GM10248 (cell line): Measurements from ENCODE around the gene TAP2.

ENCODE experiments used
- CTCF ChIA-PET: fragments of 300-600 bp; sonication (Branson Sonifier 250); formaldehyde crosslinking; extraction: SDS; loops from one replicate; lab custom pipeline; 2021; ENCODE audit warnings: antibody characterized with exemption; lab: Yijun Ruan, JAX
- POLR2A ChIA-PET: fragments of 350-650 bp; sonication (Branson Sonifier 250); formaldehyde crosslinking; extraction: SDS; loops from one replicate; lab custom pipeline; 2020; ENCODE audit warnings: antibody characterized with exemption; lab: Yijun Ruan, JAX
- DNase-seq: peaks from one replicate; pipeline ENCODE4 v3.0.0; 2012; ENCODE audit errors: extremely low spot score
- CTCF ChIP-seq: IDR thresholded peaks from 2 replicates; pipeline ENCODE4 v1.5.1; 2012; ENCODE audit warnings: mild to moderate bottlenecking, low read depth; ENCODE audit errors: extremely low read depth, missing control alignments, control extremely low read depth

The TAP2 gene

DNA sequence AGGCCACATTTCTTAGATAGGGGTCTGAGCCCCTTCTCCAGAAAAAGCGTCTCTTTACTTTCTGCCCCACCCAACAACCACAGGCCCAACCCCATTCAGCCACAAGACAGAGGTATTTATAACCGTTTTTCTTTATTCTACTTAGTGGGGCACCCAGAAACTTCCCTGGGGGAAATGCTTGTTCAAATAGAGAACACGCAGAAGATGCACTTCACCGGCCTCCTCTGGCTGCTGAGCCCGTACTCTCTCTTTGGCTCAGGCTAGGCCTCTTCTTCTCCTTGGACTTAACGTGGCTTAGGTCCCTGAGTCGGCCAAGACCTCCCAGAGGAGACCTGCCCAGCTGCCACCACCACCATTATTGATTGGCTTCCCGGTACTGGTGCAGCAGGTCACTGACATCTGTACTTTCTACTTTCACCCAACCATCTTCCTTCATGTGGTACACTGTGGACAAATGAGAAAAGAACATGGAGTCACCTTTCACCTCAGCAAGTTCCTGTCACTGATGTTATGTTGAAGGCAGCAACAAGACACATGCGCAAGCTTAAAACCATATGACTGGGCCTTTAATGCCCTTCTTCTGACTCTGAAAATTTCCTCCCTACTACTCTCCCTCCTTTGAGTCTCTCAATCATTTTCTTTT, 2.2 kb upstream of the TAP2 start:
- ChIA-PET POLR2A (interaction anchor here (1.2 to 3.5 kb wide), 3 partner anchors 11 to 131 kb away, joined by 3 to 32 read pairs (median 6); no protein-coding TSS in a partner anchor), CTCF (interaction anchor here (1.0 to 11.2 kb wide), 6 partner anchors 19 to 144 kb away, joined by 3 to 339 read pairs (median 28); partner anchors contain the start of genes HLA-DMA, PSMB9 and TAP1)
- DNase-seq, result peak; percentile 35
- no peak for TF ChIP-seq CTCF

- TF ChIP-seq CTCF, result no peak
- ChIA-PET POLR2A (interaction anchor here (0.6 to 3.5 kb wide), 9 partner anchors 14 to 133 kb away, joined by 3 to 37 read pairs (median 5); partner anchors contain the start of genes HLA-DMB, PSMB9 and TAP1), CTCF (interaction anchor here (0.7 to 11.2 kb wide), 29 partner anchors 8 to 440 kb away, joined by 3 to 339 read pairs (median 9); partner anchors contain the start of genes HLA-DMA, HLA-DMB, PSMB9 and TAP1)
- DNase-seq, result no peak
Measured at GRCh38 chr6:32839356-32839755, 817 bp upstream of the TAP2 start.

DNA sequence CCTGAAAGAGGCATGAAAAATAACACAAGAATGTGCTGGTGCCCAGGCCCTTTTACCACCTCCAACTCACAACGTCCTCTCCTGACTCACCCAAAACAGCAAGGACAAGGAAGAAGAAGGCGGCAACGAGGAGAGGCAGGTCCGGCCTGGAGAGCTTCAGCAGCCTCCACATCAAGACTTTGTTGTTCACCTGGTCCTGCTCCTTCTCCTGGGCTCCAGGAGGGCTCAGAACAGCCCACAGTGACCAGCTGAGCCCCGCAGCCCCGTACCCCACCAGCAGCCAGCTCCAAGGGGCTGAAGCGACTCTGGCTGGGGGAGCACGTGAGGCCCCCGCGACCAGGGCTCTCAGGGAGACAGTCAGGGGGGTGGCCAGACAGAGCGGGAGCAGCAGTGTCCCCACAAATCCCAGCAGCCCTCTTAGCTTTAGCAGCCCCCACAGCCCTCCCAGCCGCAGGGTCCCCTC, 857 bp downstream of the TAP2 start:
- TF ChIP-seq CTCF, result no peak
- ChIA-PET POLR2A (interaction anchor here (0.6 to 3.5 kb wide), 10 partner anchors 9 to 139 kb away, joined by 3 to 37 read pairs (median 4); partner anchors contain the start of genes HLA-DMA, PSMB9 and TAP1), CTCF (interaction anchor here (0.8 to 11.2 kb wide), 30 partner anchors 10 to 1239 kb away, joined by 3 to 339 read pairs (median 10); partner anchors contain the start of genes HLA-DMA, HLA-DMB, PSMB9 and TAP1)
- DNase-seq, result no peak

GRCh38 chr6:32836873-32837272, 1.7 kb downstream of the TAP2 start:
- CTCF ChIA-PET, result interaction anchor here (5.2 to 11.2 kb wide), 2 partner anchors 23 to 148 kb away, joined by 34 to 339 read pairs; partner anchors contain the start of genes PSMB9 and TAP1
- no peak for TF ChIP-seq CTCF
- no peak for DNase-seq
- POLR2A ChIA-PET, result no interaction called here

DNA sequence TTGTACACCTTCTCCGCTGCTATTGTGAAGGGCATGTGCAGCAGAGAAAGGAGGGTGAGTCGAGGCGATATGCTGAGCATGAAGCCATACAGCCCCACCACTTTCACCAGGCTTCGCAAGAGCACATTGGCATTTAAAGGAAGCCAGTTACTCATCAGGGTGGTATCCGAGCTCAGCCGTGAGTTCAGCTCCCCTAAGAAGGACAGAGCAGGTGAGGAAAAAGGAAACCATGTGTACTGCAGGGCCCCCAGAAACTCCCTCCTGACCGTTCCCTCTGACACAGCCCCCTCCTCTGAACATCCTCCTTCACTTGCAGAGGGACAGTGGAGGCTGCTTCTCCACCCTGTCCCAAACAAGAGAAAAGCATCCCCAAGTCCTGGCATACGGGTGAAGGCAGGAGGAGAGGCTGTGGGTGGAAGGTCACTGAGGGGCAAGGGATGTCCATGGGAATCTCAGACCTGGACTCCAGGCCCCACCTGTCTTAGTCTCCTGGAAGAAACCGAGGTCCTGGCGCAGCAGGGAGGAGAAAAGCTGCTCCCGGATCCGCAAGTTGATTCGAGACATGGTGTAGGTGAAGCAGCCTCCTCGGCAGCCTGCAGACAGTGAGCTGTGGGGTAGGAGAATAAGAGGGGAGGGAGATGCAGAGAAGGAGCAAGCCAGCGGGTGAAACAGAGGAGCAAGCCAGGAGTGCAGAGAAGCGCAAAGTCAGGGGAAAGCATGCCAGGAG, 3.2 kb downstream of the TAP2 start:
- no peak for TF ChIP-seq CTCF
- CTCF ChIA-PET, result interaction anchor here (1.7 to 2.3 kb wide), 3 partner anchors 10 to 34 kb away, joined by 3 to 11 read pairs (median 8); partner anchors contain the start of genes PSMB9 and TAP1
- POLR2A ChIA-PET, result no interaction called here
- DNase-seq, result no peak

- POLR2A ChIA-PET, result no interaction called here
- no peak for TF ChIP-seq CTCF
- DNase-seq, result no peak
- CTCF ChIA-PET, result interaction anchor here (1.2 to 2.5 kb wide), 4 partner anchors 8 to 34 kb away, joined by 3 to 12 read pairs (median 5); partner anchors contain the start of genes PSMB9 and TAP1
Measured at GRCh38 chr6:32833664-32834063, 4.9 kb downstream of the TAP2 start.
